ENCODE measurements around the gene PROP1.
"Not testable (repeated sequence)": the region's sequence is repeated elsewhere in the genome, so short reads cannot be mapped to it uniquely, and the experiment has no call there.

DNA sequence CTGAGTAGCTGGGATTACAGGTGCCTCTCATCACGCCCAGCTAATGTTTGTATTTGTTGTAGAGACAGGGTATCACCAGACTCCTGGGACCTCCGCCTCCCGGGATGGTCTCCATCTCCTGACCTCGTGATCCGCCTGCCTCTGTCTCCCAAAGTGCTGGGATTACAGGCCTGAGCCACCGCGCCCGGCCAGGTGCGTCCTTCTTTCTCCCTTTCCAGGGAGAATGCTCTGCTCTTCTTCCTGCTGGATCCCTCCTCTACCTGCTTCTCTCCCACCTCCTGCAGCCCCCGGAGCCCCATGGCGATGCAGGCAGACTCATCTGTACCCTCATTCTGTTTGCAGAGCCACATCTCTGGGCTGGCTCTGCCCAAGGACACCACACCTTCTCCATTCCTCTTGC is 42.9 kb downstream of the PROP1 start:
- TF ChIP-seq, protein P1, sequence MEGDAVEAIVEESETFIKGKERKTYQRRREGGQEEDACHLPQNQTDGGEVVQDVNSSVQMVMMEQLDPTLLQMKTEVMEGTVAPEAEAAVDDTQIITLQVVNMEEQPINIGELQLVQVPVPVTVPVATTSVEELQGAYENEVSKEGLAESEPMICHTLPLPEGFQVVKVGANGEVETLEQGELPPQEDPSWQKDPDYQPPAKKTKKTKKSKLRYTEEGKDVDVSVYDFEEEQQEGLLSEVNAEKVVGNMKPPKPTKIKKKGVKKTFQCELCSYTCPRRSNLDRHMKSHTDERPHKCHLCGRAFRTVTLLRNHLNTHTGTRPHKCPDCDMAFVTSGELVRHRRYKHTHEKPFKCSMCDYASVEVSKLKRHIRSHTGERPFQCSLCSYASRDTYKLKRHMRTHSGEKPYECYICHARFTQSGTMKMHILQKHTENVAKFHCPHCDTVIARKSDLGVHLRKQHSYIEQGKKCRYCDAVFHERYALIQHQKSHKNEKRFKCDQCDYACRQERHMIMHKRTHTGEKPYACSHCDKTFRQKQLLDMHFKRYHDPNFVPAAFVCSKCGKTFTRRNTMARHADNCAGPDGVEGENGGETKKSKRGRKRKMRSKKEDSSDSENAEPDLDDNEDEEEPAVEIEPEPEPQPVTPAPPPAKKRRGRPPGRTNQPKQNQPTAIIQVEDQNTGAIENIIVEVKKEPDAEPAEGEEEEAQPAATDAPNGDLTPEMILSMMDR (conservative IDR thresholded peaks at IDR 0.05; ENCODE audit: low read length), result not testable (repeated sequence)
- not testable (repeated sequence) for TF ChIP-seq EZH2phosphoT487 (IDR thresholded peaks at IDR 0.05; ENCODE audit: borderline replicate concordance, low read depth, low read length)

All from OCI-LY7 (cell line).